Hepatocyte (in vitro differentiated cells): ENCODE measurements around the gene GSG1. TPM values are rescaled to one million over a fixed set of nuclear protein-coding genes. Genes with fewer than 3 reads are reported as not detected.

Experiments used
- DNase-seq: peaks from one replicate; pipeline ENCODE4 v3.0.0-alpha.2; 2016; ENCODE audit warnings: low spot score
- H2AFZ ChIP-seq: fragments of 200-600 bp; sonication (generic); 2 replicates; pipeline ENCODE4 v1.6.0; 2016; ENCODE audit warnings: antibody characterized with exemption, mild to moderate bottlenecking
- H3K27ac ChIP-seq: fragments of 200-600 bp; sonication (generic); 2 replicates; pipeline ENCODE4 v1.5.1; 2016; ENCODE audit warnings: mild to moderate bottlenecking
- H3K27me3 ChIP-seq: fragments of 200-600 bp; sonication (generic); 2 replicates; pipeline ENCODE4 v1.6.1; 2016
- H3K36me3 ChIP-seq: fragments of 200-600 bp; sonication (generic); replicated peaks from 2 replicates; pipeline ENCODE4 v1.5.1; 2016; ENCODE audit warnings: low read depth; ENCODE audit not compliant: insufficient read depth
- H3K4me1 ChIP-seq: fragments of 200-600 bp; sonication (generic); 2 replicates; pipeline ENCODE4 v1.5.1; 2016; ENCODE audit warnings: mild to moderate bottlenecking, moderate library complexity; ENCODE audit not compliant: insufficient read depth
- H3K4me2 ChIP-seq: fragments of 200-600 bp; sonication (generic); 2 replicates; pipeline ENCODE4 v1.6.0; 2016
- H3K4me3 ChIP-seq: fragments of 200-600 bp; sonication (generic); 2 replicates; pipeline ENCODE4 v1.5.1; 2016; ENCODE audit warnings: mild to moderate bottlenecking
- H3K79me2 ChIP-seq: fragments of 200-600 bp; sonication (generic); 2 replicates; pipeline ENCODE4 v1.6.0; 2017; ENCODE audit warnings: mild to moderate bottlenecking
- H3K9me2 ChIP-seq: fragments of 200-600 bp; sonication (generic); replicated peaks from 2 replicates; pipeline ENCODE4 v1.6.0; 2017; ENCODE audit warnings: mild to moderate bottlenecking; ENCODE audit not compliant: insufficient read depth
- H3K9me3 ChIP-seq: fragments of 200-600 bp; sonication (generic); 2 replicates; pipeline ENCODE4 v1.5.1; 2016; ENCODE audit warnings: low read depth, mild to moderate bottlenecking
- H4K20me1 ChIP-seq: fragments of 200-600 bp; sonication (generic); 2 replicates; pipeline ENCODE4 v1.6.0; 2016; ENCODE audit warnings: mild to moderate bottlenecking; ENCODE audit not compliant: insufficient read depth, poor library complexity, severe bottlenecking
- EZH2 ChIP-seq: fragments of 200-600 bp; sonication (generic); IDR thresholded peaks from 2 replicates; pipeline ENCODE4 v1.6.1; 2016; ENCODE audit warnings: antibody characterized with exemption, mild to moderate bottlenecking, borderline replicate concordance
- EZH2phosphoT487 ChIP-seq: fragments of 200-600 bp; sonication (generic); IDR thresholded peaks from one replicate; pipeline ENCODE4 v1.6.1; 2018; ENCODE audit warnings: antibody characterized with exemption, mild to moderate bottlenecking, low read depth, moderate library complexity; ENCODE audit not compliant: unreplicated experiment, severe bottlenecking
- WGBS: methylation state at CpG from one replicate; pipeline ENCODE4 v1.1.6; 2016; ENCODE audit warnings: low lambda C conversion rate; ENCODE audit errors: missing lambda C conversion rate; 5-methylcytosine and 5-hydroxymethylcytosine counted together
- polyA plus RNA-seq: library from polyadenylated mRNA; unstranded; fragments of >200 nt; fragmentation: Nextera tagmentation; extraction: Ambion mirVana; gene quantifications from 2 replicates; pipeline ENCODE4 v1.2.1, GENCODE V29; 2016
- total RNA-seq: library from RNA; depleted of rRNA; stranded (reverse); fragments of >200 nt; gene quantifications from 2 replicates; pipeline ENCODE4 v1.2.3, GENCODE V29; 2014
- TF ChIP-seq, protein P1 (sequence below): fragments of 200-600 bp; sonication (generic); IDR thresholded peaks from 2 replicates; pipeline ENCODE4 v1.5.1; 2016; ENCODE audit warnings: antibody characterized with exemption, mild to moderate bottlenecking; ENCODE audit not compliant: poor library complexity

GSG1 gene
- total and polyA plus RNA-seq, 2 experiments from 2014 or later: 0.37 TPM; not detected in 1

DNA sequence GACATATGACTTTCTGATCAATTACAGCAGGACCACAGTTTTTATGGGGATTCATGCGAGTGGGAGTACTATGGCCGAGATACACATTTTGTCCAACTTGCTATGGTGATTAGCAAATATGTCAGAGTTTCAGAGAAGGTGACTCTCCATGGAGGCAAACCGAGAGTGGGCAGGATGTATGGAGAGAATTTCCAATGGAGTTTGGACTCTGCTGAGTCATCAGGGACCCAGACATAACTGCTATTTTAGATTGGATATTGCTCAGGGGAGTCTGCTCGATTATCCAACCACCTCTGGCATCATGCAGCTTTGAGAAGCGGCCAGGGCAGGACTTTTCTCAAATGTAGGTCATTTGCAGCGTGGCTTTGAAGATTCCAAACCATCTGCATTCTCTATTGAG lies 9.5 kb upstream of the GSG1 start:
- Histone ChIP-seq H4K20me1 (no peaks in the 10 kb centered on the region), H3K4me1 (no peaks in the 10 kb centered on the region), H3K27ac (no peak overlapping the region), H3K4me3 (no peak overlapping the region), H3K9me3 (no peaks in the 10 kb centered on the region), H3K79me2 (no peaks in the 10 kb centered on the region), H2AFZ (no peak overlapping the region), H3K27me3 (no peaks in the 10 kb centered on the region), H3K4me2 (no peak overlapping the region), H3K36me3 (no peaks in the 10 kb centered on the region), H3K9me2 (no peaks in the 10 kb centered on the region)
- WGBS: 95% methylated on average over 6 of the region's 6 CpGs
- DNase-seq: no peak
- TF ChIP-seq, protein P1, sequence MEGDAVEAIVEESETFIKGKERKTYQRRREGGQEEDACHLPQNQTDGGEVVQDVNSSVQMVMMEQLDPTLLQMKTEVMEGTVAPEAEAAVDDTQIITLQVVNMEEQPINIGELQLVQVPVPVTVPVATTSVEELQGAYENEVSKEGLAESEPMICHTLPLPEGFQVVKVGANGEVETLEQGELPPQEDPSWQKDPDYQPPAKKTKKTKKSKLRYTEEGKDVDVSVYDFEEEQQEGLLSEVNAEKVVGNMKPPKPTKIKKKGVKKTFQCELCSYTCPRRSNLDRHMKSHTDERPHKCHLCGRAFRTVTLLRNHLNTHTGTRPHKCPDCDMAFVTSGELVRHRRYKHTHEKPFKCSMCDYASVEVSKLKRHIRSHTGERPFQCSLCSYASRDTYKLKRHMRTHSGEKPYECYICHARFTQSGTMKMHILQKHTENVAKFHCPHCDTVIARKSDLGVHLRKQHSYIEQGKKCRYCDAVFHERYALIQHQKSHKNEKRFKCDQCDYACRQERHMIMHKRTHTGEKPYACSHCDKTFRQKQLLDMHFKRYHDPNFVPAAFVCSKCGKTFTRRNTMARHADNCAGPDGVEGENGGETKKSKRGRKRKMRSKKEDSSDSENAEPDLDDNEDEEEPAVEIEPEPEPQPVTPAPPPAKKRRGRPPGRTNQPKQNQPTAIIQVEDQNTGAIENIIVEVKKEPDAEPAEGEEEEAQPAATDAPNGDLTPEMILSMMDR: no peak
- TF ChIP-seq EZH2phosphoT487 (no peak), EZH2 (no peak)

DNA sequence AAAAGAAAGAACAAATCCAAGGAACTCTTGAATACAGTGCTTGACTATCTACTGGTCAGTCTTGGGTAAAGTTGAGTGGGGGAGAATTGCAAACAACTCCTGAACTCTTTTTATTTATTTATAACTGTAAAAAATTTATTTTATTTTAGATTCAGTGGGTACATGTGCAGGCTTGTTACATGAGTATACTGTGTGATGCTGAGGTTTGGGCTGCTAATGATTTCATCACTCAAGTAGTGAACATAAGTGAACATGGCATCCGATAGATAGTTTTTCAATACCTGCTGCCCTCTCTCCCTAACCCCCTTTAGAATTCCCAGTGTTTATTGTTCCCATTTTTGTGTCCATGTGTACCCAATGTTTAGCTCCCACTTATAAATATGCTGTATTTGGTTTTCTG lies 3.2 kb upstream of the GSG1 start:
- Histone ChIP-seq H3K4me2 (no peak overlapping the region), H3K4me1 (peaks cover 15% of the 10 kb centered on the region), H3K27me3 (no peaks in the 10 kb centered on the region), H2AFZ (no peak overlapping the region), H3K36me3 (no peaks in the 10 kb centered on the region), H3K9me3 (no peaks in the 10 kb centered on the region), H3K9me2 (no peaks in the 10 kb centered on the region), H3K27ac (no peak overlapping the region), H3K79me2 (no peaks in the 10 kb centered on the region), H3K4me3 (no peak overlapping the region), H4K20me1 (no peaks in the 10 kb centered on the region)
- DNase-seq: no peak
- 100% methylated on average over 1 of the region's 1 CpG for WGBS
- TF ChIP-seq EZH2: no peak
- TF ChIP-seq EZH2phosphoT487: no peak
- TF ChIP-seq, protein P1: no peak

- Histone ChIP-seq H3K79me2 (no peaks in the 10 kb centered on the region), H3K4me3 (no peak overlapping the region), H3K27me3 (no peaks in the 10 kb centered on the region), H2AFZ (no peak overlapping the region), H3K4me2 (no peak overlapping the region), H3K4me1 (peaks cover 19% of the 10 kb centered on the region), H3K36me3 (no peaks in the 10 kb centered on the region), H3K9me2 (no peaks in the 10 kb centered on the region), H3K9me3 (no peaks in the 10 kb centered on the region), H4K20me1 (no peaks in the 10 kb centered on the region), H3K27ac (no peak overlapping the region)
- DNase-seq: no peak
- 89% methylated on average over 1 of the region's 1 CpG for whole genome bisulfite sequencing
- TF ChIP-seq EZH2phosphoT487 (no peak), EZH2 (no peak)
- TF ChIP-seq, protein P1: no peak
Measured at GRCh38 chr12:13105781-13106180, 2.3 kb upstream of the GSG1 start.

GRCh38 chr12:13104409-13104808 lies 942 bp upstream of the GSG1 start:
- Histone ChIP-seq H3K4me3 (no peak overlapping the region), H3K9me2 (no peaks in the 10 kb centered on the region), H3K27me3 (no peaks in the 10 kb centered on the region), H2AFZ (no peak overlapping the region), H3K27ac (no peak overlapping the region), H3K79me2 (no peaks in the 10 kb centered on the region), H3K36me3 (no peaks in the 10 kb centered on the region), H3K4me2 (no peak overlapping the region), H3K9me3 (no peaks in the 10 kb centered on the region), H3K4me1 (peaks cover 33% of the 10 kb centered on the region), H4K20me1 (no peaks in the 10 kb centered on the region)
- no peak for DNase-seq
- WGBS: 91% methylated on average over 3 of the region's 3 CpGs
- TF ChIP-seq, protein P1: no peak
- TF ChIP-seq EZH2: no peak
- no peak for TF ChIP-seq EZH2phosphoT487
